ENCODE measurements around the gene DDX1.

Gene DDX1

DNA sequence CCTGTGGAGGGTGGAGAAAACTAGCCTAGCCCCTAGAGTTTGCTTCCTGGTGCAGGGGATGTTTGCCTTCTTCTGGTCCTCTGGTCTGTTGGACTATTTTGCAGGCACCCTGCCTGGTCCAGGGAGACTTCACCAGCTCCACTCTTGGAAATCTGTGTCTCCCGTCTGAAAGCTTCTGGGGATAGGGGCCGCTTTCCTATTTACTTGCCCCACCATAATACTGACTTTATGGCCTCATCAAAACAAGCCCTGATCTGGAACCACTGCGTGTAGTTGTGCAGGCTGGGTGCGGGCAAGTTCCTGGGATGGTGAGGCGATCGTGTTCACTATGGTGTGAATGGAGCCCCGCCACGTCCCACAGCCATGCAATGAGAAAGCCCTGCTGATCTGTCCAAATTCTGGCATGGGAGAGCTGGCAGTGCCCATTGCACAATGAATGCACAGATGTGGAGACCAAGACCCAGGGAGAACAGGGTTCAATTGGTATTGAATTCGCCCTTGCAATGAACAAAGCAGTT, 74.3 kb downstream of the DDX1 start:
- WGBS (ENCODE audit: insufficient coverage, insufficient read length) = no CpG with 5 or more reads among the region's 9 CpGs
- Histone ChIP-seq H3K27ac (ENCODE audit: low read length) (no peak overlapping the region), H3K4me1 (ENCODE audit: control insufficient read depth, insufficient read depth, low read length) (no peaks in the 10 kb centered on the region), H3K9me3 (ENCODE audit: control insufficient read depth, insufficient read depth, low read length) (no peaks in the 10 kb centered on the region), H3K4me3 (ENCODE audit: low read length) (no peak overlapping the region), H3K27me3 (ENCODE audit: control insufficient read depth, insufficient read depth, low read length) (no peaks in the 10 kb centered on the region), H3K36me3 (ENCODE audit: control insufficient read depth, insufficient read depth, low read length) (no peaks in the 10 kb centered on the region)
- no peak for DNase-seq (ENCODE audit: low read depth, low spot score)

DNA sequence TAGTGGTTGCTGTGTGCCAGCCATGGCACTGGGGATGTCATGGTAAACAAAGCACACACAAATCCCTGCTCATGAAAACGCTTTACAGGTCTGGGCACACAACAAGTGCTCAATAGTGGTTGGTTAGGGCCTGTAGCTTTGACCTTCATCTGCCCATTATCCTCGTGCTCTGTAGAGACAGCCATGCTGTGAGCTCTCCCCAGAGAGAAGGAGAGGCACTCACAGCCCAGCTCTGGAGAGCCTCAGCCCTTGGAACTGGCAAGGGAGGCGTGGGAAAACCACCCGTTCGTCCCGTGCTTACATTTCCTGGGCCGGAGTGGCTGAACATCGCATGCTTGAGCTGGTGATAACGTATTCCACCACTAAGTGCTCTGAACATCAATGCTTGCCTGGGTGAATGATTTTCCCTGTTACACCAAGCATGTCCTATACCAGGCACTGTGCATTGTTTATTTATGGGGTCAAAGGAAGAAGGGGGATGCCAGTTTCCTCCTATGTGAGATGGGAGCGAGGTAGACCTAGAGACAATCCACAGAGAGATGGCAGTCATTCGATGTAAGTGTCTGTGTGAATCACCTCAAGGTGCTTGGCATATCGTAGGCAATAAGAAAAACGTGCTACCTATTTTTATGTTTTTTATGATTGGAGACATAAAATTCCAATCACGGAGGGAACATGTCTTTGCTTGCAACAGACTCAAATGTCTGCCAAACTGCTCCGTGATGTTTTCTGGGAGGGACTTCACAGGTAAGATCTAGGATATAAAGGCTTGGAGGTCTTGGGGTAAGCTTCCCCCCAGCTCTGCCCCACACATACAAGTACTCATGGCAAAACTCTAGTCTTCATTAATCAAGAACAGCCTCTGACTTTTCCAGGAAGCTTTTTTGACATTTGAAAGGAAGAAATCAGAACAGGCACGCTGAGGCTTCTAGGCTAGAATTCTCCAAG, 75.5 kb downstream of the DDX1 start:
- WGBS (ENCODE audit: insufficient coverage, insufficient read length) = no CpG with 5 or more reads among the region's 16 CpGs
- H3K27me3 ChIP-seq (ENCODE audit: control insufficient read depth, insufficient read depth, low read length) = no peaks in the 10 kb centered on the region
- no peaks in the 10 kb centered on the region for H3K36me3 ChIP-seq (ENCODE audit: control insufficient read depth, insufficient read depth, low read length)
- H3K4me1 ChIP-seq (ENCODE audit: control insufficient read depth, insufficient read depth, low read length) = no peaks in the 10 kb centered on the region
- H3K9me3 ChIP-seq (ENCODE audit: control insufficient read depth, insufficient read depth, low read length) = no peaks in the 10 kb centered on the region
- H3K27ac ChIP-seq (ENCODE audit: low read length) = no peak overlapping the region
- no peak overlapping the region for H3K4me3 ChIP-seq (ENCODE audit: low read length)
- no peak for DNase-seq (ENCODE audit: low read depth, low spot score)

DNA sequence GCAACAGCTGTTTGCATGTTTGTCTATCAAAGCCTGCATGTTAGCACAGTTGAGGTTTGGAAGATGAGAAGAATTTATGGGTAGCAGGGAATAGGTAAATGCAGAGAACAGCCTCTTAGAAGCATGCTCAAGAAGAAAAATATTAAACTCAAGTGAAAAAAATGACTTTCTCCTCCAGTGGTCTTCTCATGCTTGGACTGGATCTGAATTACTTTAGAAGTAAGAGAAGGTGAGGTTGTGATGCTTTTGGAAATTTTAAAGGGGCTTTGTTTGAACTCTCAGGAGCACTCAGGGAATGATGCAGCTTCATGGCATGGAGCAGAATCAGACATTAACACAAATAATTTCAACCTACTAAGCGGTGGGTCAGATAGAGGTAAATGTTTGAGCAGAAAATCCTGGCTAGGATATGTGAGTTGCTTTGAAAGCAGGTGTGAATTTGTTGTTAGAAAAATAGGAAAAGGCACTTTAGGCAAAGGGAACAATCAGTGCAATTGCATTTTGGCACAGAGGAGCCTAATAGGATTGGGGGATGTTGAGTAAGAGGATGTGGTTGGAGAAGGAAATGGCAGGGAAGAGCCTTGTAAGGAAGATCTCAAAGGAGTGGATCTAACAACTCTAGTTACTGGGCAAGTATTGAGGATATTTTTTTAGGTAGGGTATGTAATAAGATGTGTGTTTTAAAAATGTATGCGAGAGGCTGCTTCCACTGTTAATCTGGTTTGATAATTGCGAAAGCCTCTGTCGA, 76.3 kb downstream of the DDX1 start:
- 100% methylated on average over 1 of the region's 4 CpGs for WGBS (ENCODE audit: insufficient coverage, insufficient read length)
- Histone ChIP-seq H3K27ac (ENCODE audit: low read length) (no peak overlapping the region), H3K4me1 (ENCODE audit: control insufficient read depth, insufficient read depth, low read length) (no peaks in the 10 kb centered on the region), H3K4me3 (ENCODE audit: low read length) (no peak overlapping the region), H3K36me3 (ENCODE audit: control insufficient read depth, insufficient read depth, low read length) (no peaks in the 10 kb centered on the region), H3K27me3 (ENCODE audit: control insufficient read depth, insufficient read depth, low read length) (no peaks in the 10 kb centered on the region), H3K9me3 (ENCODE audit: control insufficient read depth, insufficient read depth, low read length) (no peaks in the 10 kb centered on the region)
- no peak for DNase-seq (ENCODE audit: low read depth, low spot score)

DNA sequence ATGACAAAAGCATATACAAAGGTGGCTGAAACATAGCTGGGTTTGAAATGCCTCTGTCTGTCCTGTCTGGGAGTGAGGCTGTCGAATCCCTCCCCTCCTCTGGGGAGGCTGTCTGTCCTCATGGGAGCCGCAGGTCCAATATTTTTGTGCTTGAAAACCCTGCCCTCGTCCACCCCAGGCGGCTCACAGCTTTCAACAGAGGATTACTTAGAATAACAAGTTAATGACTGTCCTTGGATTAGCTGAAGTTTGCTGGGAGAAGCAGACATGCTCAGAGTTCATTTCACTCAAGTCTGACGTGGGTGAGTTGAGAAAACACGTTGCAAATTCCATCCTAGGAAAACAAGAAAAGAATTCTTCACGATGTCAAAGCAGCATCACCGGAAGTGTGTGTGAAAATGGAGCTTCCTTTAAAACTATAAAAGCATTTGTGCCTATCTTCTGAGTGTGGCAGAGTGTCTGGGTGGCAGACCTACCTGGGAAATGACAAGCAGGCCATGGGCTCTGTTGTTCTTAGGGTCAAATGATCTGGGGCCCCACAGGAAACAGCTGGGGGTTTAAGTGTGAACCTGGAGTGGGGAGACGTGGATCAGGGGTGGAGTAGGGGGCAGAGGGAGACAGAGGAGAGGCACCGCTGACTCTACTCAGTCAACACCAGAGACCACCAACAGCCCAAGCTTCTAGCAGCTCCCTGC, 77.1 kb downstream of the DDX1 start:
- H3K27me3 ChIP-seq (ENCODE audit: control insufficient read depth, insufficient read depth, low read length) = no peaks in the 10 kb centered on the region
- DNase-seq (ENCODE audit: low read depth, low spot score) = no peak
- WGBS (ENCODE audit: insufficient coverage, insufficient read length) = no CpG with 5 or more reads among the region's 10 CpGs
- H3K4me1 ChIP-seq (ENCODE audit: control insufficient read depth, insufficient read depth, low read length) = no peaks in the 10 kb centered on the region
- H3K9me3 ChIP-seq (ENCODE audit: control insufficient read depth, insufficient read depth, low read length) = no peaks in the 10 kb centered on the region
- no peak overlapping the region for H3K27ac ChIP-seq (ENCODE audit: low read length)
- H3K4me3 ChIP-seq (ENCODE audit: low read length) = no peak overlapping the region
- no peaks in the 10 kb centered on the region for H3K36me3 ChIP-seq (ENCODE audit: control insufficient read depth, insufficient read depth, low read length)

DNA sequence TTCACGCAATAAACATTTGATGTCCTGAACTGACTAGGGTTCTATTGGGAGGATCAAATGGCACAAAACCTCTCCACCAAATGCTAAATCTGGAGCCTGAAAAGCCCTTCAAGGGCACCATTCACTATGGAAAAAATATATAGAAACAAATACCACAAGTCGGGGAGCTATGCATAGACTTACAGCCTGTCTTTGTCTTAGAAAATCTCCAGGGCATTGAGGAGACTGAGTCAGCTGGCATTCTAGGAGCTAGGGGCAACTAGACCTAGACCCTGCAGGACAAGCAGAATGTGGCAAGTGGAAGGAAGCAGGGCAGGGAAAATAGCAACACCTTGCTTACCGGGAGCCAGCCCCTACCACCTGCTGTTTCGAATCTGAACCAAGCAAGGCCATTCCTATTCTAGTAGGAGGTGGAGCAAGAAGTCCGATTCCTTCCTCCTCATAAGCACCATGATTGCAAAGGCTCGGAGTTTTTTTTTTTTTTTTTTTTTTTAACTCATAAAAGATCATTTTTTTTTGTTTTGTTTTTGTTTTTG, 77.8 kb downstream of the DDX1 start:
- Histone ChIP-seq H3K4me3 (ENCODE audit: low read length) (no peak overlapping the region), H3K36me3 (ENCODE audit: control insufficient read depth, insufficient read depth, low read length) (no peaks in the 10 kb centered on the region), H3K9me3 (ENCODE audit: control insufficient read depth, insufficient read depth, low read length) (no peaks in the 10 kb centered on the region), H3K27me3 (ENCODE audit: control insufficient read depth, insufficient read depth, low read length) (no peaks in the 10 kb centered on the region), H3K4me1 (ENCODE audit: control insufficient read depth, insufficient read depth, low read length) (no peaks in the 10 kb centered on the region), H3K27ac (ENCODE audit: low read length) (no peak overlapping the region)
- no peak for DNase-seq (ENCODE audit: low read depth, low spot score)
- WGBS (ENCODE audit: insufficient coverage, insufficient read length) = no CpG with 5 or more reads among the region's 6 CpGs

DNA sequence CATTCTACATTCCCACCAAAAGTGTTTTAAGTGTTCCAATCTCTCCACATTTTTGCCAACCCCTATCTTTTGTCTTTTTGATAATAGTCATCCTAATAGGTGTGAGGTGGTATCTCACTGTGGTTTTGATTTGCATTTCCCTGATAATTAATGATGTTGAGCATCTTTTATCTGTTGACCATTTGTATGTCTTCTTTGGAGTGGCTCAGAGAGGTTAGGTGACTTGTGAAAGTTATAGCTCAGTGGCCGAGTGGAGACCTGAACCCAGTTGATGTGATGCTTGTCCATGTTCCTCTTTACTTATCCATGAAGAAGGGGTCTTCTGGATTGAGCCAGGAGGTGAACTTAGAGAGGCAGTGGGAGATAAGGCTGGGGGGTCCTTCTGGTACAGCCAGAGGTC, 78.8 kb downstream of the DDX1 start:
- no peaks in the 10 kb centered on the region for H3K36me3 ChIP-seq (ENCODE audit: control insufficient read depth, insufficient read depth, low read length)
- no peaks in the 10 kb centered on the region for H3K4me1 ChIP-seq (ENCODE audit: control insufficient read depth, insufficient read depth, low read length)
- no CpG with 5 or more reads among the region's 1 CpG for WGBS (ENCODE audit: insufficient coverage, insufficient read length)

DNA sequence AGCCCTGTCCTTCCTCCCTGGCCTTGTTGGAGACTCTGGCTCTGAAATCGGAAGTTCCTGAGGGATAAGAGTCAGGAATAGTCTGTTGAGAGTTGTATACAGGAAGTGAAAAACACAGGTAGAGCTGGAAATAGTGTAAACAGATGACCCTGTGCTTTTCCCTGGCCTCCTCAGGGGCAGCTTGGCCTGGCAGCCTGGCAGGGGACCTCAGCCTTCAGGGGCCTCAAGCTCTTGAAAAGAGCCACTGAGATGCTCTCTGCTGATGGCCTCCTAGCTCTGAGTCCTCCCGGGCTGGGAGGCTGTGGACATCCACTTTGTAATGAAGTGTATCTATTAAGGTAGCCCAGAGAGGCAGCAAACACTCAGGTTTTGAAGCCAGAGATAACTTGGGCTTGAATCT, 79.3 kb downstream of the DDX1 start:
- Histone ChIP-seq H3K36me3 (ENCODE audit: control insufficient read depth, insufficient read depth, low read length) (no peaks in the 10 kb centered on the region), H3K4me1 (ENCODE audit: control insufficient read depth, insufficient read depth, low read length) (no peaks in the 10 kb centered on the region), H3K9me3 (ENCODE audit: control insufficient read depth, insufficient read depth, low read length) (no peaks in the 10 kb centered on the region), H3K27ac (ENCODE audit: low read length) (no peak overlapping the region), H3K4me3 (ENCODE audit: low read length) (no peak overlapping the region), H3K27me3 (ENCODE audit: control insufficient read depth, insufficient read depth, low read length) (no peaks in the 10 kb centered on the region)
- WGBS (ENCODE audit: insufficient coverage, insufficient read length) = no CpG with 5 or more reads among the region's 2 CpGs
- no peak for DNase-seq (ENCODE audit: low read depth, low spot score)

More for the DNA sequence above, 78.8 kb downstream of the DDX1 start:
- Histone ChIP-seq H3K27me3 (ENCODE audit: control insufficient read depth, insufficient read depth, low read length) (no peaks in the 10 kb centered on the region), H3K27ac (ENCODE audit: low read length) (no peak overlapping the region), H3K9me3 (ENCODE audit: control insufficient read depth, insufficient read depth, low read length) (no peaks in the 10 kb centered on the region), H3K4me3 (ENCODE audit: low read length) (no peak overlapping the region)
- no peak for DNase-seq (ENCODE audit: low read depth, low spot score)

DNA sequence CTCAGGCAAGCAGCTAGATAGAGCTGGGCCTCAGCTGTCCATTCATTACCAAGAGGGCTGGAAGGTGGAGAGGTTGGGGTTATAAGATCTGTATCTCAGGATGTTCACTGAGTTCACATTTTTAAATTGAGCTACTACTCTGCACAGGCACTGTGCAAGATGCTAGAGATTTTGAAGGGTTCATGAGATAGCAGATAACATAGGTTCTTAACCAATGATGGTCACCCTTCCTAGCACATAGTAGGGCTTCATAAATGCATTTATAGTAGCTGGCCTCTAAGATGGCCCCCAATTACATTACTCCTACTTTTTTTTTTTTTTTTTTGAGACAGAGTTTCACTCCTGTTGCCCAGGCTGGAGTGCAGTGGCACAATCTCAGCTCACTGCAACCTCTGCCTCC, 79.7 kb downstream of the DDX1 start:
- H3K36me3 ChIP-seq (ENCODE audit: control insufficient read depth, insufficient read depth, low read length) = no peaks in the 10 kb centered on the region
- no peaks in the 10 kb centered on the region for H3K4me1 ChIP-seq (ENCODE audit: control insufficient read depth, insufficient read depth, low read length)
- H3K4me3 ChIP-seq (ENCODE audit: low read length) = no peak overlapping the region
- H3K27me3 ChIP-seq (ENCODE audit: control insufficient read depth, insufficient read depth, low read length) = no peaks in the 10 kb centered on the region
- no peak for DNase-seq (ENCODE audit: low read depth, low spot score)
- no peaks in the 10 kb centered on the region for H3K9me3 ChIP-seq (ENCODE audit: control insufficient read depth, insufficient read depth, low read length)
- no peak overlapping the region for H3K27ac ChIP-seq (ENCODE audit: low read length)

DNA sequence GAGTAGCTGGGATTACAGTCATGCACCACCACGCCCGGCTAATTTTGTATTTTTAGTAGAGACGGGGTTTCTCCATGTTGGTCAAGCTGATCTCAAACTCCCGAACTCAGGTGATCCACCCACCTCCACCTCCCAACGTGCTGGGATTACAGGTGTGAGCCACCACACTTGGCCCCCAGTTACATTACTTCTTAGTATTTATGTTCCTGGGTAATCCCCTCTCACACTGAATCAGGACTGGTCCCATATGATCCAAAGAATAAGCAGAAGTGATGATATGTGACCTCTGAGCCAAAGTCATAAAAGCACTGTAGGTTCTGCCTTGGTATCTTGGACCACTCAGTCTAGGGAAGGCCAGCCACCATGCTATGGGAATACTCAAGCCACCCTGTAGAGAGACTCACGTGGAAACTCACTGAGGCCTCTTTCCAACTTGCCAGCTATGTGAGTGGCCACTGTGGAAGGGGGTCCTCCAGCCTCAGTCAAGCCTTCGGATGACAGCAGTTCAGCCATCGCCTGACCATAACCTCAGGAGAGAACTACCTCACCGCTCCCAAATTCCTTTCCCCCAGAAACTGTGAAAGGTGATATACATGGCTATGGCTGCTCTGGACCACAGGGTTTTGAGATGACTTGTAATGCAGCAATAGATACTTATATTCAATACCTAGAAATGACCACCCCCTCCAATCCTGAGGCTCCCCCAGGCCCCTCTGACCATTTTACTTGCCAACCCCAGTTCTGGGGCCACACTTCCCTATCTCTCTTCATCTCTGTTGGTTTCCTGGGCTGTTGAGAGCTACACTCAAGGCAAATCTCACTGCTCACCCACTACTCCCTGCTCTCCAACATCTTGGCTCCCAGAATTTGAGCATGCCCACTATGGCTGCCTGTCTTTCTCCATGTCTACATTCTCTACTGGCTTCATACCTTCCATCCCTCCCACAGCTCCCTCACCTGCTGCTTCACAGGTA, 80.5 kb downstream of the DDX1 start:
- Histone ChIP-seq H3K9me3 (ENCODE audit: control insufficient read depth, insufficient read depth, low read length) (no peaks in the 10 kb centered on the region), H3K4me1 (ENCODE audit: control insufficient read depth, insufficient read depth, low read length) (no peaks in the 10 kb centered on the region), H3K36me3 (ENCODE audit: control insufficient read depth, insufficient read depth, low read length) (no peaks in the 10 kb centered on the region), H3K27me3 (ENCODE audit: control insufficient read depth, insufficient read depth, low read length) (no peaks in the 10 kb centered on the region), H3K27ac (ENCODE audit: low read length) (no peak overlapping the region), H3K4me3 (ENCODE audit: low read length) (no peak overlapping the region)
- no CpG with 5 or more reads among the region's 9 CpGs for WGBS (ENCODE audit: insufficient coverage, insufficient read length)
- no peak for DNase-seq (ENCODE audit: low read depth, low spot score)
